PFSK-1 (cell line): ENCODE results near the gene NR3C2.

Experiments used
- FOXP2 ChIP-seq: optimal IDR thresholded peaks from 2 replicates; pipeline ENCODE3; 2011; ENCODE audit warnings: borderline replicate concordance, control low read depth, inconsistent platforms; ENCODE audit not compliant: insufficient read depth; ENCODE audit errors: extremely low read length, extremely low read depth
- POLR2AphosphoS5 ChIP-seq: IDR thresholded peaks from 2 replicates; pipeline ENCODE4 v1.6.1; 2012; ENCODE audit warnings: low read depth, mild to moderate bottlenecking, control low read depth, low read length, moderate library complexity
- SIN3A ChIP-seq: IDR thresholded peaks from 2 replicates; pipeline ENCODE4 v1.6.1; 2012; ENCODE audit warnings: mild to moderate bottlenecking, low read length, moderate library complexity, borderline replicate concordance; ENCODE audit not compliant: insufficient read depth
- TAF1 ChIP-seq: IDR thresholded peaks from 2 replicates; pipeline ENCODE4 v1.6.1; 2012; ENCODE audit warnings: low read length, control low read depth, borderline replicate concordance; ENCODE audit not compliant: insufficient read depth
- TF ChIP-seq, protein P1 (sequence below), 2 experiments: IDR thresholded peaks; 2 replicates each; pipeline versions ENCODE4 v1.6.1 to v1.8.0; 2011 to 2012; ENCODE audit warnings: low read depth in 2 of 2, low read length in 2 of 2, control low read depth in 1 of 2, inconsistent platforms in 1 of 2, mild to moderate bottlenecking in 1 of 2, moderate library complexity in 1 of 2; ENCODE audit not compliant: insufficient read depth in 1 of 2

The NR3C2 gene

DNA sequence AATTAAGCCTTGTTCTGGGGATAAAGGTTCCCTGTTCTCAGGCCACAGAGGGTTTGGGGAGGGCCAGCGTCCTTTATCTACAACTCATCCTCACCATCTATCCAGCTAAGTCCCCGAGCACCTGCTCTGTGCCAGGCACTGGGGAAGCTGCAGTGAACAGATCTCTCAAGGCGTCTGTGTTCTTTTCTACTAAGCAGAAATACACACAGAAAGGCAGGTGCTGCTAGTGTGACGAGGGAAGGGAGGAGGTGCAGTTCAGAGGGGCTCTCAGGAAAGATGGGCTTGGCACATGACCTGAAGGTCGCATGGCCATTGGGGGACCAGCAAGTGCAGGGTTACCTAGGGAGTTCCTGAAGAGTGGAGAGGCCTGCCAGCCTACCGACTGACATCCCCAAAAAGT is 352.2 kb downstream of the NR3C2 start:
- TF ChIP-seq FOXP2 (no peak), POLR2AphosphoS5 (no peak), TAF1 (no peak), SIN3A (no peak)
- TF ChIP-seq, protein P1, sequence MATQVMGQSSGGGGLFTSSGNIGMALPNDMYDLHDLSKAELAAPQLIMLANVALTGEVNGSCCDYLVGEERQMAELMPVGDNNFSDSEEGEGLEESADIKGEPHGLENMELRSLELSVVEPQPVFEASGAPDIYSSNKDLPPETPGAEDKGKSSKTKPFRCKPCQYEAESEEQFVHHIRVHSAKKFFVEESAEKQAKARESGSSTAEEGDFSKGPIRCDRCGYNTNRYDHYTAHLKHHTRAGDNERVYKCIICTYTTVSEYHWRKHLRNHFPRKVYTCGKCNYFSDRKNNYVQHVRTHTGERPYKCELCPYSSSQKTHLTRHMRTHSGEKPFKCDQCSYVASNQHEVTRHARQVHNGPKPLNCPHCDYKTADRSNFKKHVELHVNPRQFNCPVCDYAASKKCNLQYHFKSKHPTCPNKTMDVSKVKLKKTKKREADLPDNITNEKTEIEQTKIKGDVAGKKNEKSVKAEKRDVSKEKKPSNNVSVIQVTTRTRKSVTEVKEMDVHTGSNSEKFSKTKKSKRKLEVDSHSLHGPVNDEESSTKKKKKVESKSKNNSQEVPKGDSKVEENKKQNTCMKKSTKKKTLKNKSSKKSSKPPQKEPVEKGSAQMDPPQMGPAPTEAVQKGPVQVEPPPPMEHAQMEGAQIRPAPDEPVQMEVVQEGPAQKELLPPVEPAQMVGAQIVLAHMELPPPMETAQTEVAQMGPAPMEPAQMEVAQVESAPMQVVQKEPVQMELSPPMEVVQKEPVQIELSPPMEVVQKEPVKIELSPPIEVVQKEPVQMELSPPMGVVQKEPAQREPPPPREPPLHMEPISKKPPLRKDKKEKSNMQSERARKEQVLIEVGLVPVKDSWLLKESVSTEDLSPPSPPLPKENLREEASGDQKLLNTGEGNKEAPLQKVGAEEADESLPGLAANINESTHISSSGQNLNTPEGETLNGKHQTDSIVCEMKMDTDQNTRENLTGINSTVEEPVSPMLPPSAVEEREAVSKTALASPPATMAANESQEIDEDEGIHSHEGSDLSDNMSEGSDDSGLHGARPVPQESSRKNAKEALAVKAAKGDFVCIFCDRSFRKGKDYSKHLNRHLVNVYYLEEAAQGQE (IDR thresholded peaks at IDR 0.05; ENCODE audit: insufficient read depth in 1 of 2, low read depth in 2 of 2, low read length in 2 of 2): no peak

- TF ChIP-seq POLR2AphosphoS5 (no peak), FOXP2 (no peak), TAF1 (no peak), SIN3A (no peak)
- TF ChIP-seq, protein P1 (IDR thresholded peaks at IDR 0.05; ENCODE audit: insufficient read depth in 1 of 2, low read depth in 2 of 2, low read length in 2 of 2): no peak
Measured at GRCh38 chr4:148089624-148090023, 352.6 kb downstream of the NR3C2 start.

- TF ChIP-seq SIN3A (no peak), TAF1 (no peak), POLR2AphosphoS5 (no peak), FOXP2 (no peak)
- TF ChIP-seq, protein P1 (IDR thresholded peaks at IDR 0.05; ENCODE audit: insufficient read depth in 1 of 2, low read depth in 2 of 2, low read length in 2 of 2): no peak
Measured at GRCh38 chr4:148081745-148082144, 360.5 kb downstream of the NR3C2 start.

DNA sequence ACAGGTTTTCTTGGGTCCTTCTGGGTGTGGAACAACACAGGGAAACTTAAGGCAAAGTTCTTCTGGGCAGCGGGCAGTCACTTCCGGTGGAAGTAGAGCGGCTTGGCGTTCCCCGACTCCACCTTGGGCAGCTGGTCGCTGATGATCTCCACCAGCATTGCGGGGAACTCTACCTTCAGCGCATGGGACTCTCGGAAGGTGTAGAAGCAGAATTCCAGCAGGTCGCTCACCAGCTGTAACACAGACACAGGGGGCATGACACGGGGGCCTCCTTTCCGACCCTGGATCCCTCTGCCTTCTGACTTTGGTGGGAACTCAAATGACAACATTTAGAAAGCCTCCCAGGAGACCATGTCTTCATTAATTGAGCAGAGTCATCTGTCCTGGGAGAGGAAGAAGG is 360.9 kb downstream of the NR3C2 start:
- TF ChIP-seq, protein P1 (IDR thresholded peaks at IDR 0.05; ENCODE audit: insufficient read depth in 1 of 2, low read depth in 2 of 2, low read length in 2 of 2): no peak
- TF ChIP-seq POLR2AphosphoS5 (no peak), SIN3A (no peak), FOXP2 (no peak), TAF1 (no peak)

- TF ChIP-seq, protein P1 (IDR thresholded peaks at IDR 0.05; ENCODE audit: insufficient read depth in 1 of 2, low read depth in 2 of 2, low read length in 2 of 2): no peak
- TF ChIP-seq FOXP2: no peak
- no peak for TF ChIP-seq TAF1
- no peak for TF ChIP-seq SIN3A
- no peak for TF ChIP-seq POLR2AphosphoS5
Measured at GRCh38 chr4:148079961-148080360, 362.3 kb downstream of the NR3C2 start.
